Measurements from ENCODE around the gene CST6.

The CST6 gene

GRCh38 chr11:65972116-65972515 lies 39.7 kb upstream of the CST6 start:
- in situ Hi-C loops (cut with MboI; ENCODE audit: low pct_unique_long_range_greater_than_20kb, low sequenced_read_pairs, unreplicated experiment): no loop called here
- no peak for DNase-seq (ENCODE audit: low spot score)
- no peak for TF ChIP-seq CTCF (IDR thresholded peaks at IDR 0.05; ENCODE audit: extremely low read depth, insufficient read depth, missing control alignments)

- in situ Hi-C loops (cut with MboI; ENCODE audit: low pct_unique_long_range_greater_than_20kb, low sequenced_read_pairs, unreplicated experiment): no loop called here
- DNase-seq (ENCODE audit: low spot score): no peak
- no peak for TF ChIP-seq CTCF (IDR thresholded peaks at IDR 0.05; ENCODE audit: extremely low read depth, insufficient read depth, missing control alignments)
These were observed 38.2 kb upstream of the CST6 start for GRCh38 chr11:65973439-65974110.

- no peak for DNase-seq (ENCODE audit: low spot score)
- TF ChIP-seq CTCF (IDR thresholded peaks at IDR 0.05; ENCODE audit: extremely low read depth, insufficient read depth, missing control alignments): no peak
- in situ Hi-C loops (cut with MboI; ENCODE audit: low pct_unique_long_range_greater_than_20kb, low sequenced_read_pairs, unreplicated experiment): no loop called here
These were observed 36.0 kb upstream of the CST6 start for GRCh38 chr11:65975771-65976170.

GRCh38 chr11:65976216-65977176 lies 35.3 kb upstream of the CST6 start:
- no peak for DNase-seq (ENCODE audit: low spot score)
- in situ Hi-C loops (cut with MboI; ENCODE audit: low pct_unique_long_range_greater_than_20kb, low sequenced_read_pairs, unreplicated experiment): no loop called here
- no peak for TF ChIP-seq CTCF (IDR thresholded peaks at IDR 0.05; ENCODE audit: extremely low read depth, insufficient read depth, missing control alignments)

GRCh38 chr11:65977621-65978390 lies 34.0 kb upstream of the CST6 start:
- DNase-seq (ENCODE audit: low spot score): no peak
- in situ Hi-C loops (cut with MboI; ENCODE audit: low pct_unique_long_range_greater_than_20kb, low sequenced_read_pairs, unreplicated experiment): no loop called here
- no peak for TF ChIP-seq CTCF (IDR thresholded peaks at IDR 0.05; ENCODE audit: extremely low read depth, insufficient read depth, missing control alignments)
